ENCODE measurements around the gene ABCA13. TPM values are rescaled to one million over a fixed set of nuclear protein-coding genes. Genes with fewer than 3 reads are reported as not detected.
A peak's percentile ranks its signal among the peaks of the same experiment; 100 is the strongest.

Gene ABCA13
- total and polyA plus RNA-seq, 4 donors: 1.2 to 23.2 (median 3.5) TPM

DNA sequence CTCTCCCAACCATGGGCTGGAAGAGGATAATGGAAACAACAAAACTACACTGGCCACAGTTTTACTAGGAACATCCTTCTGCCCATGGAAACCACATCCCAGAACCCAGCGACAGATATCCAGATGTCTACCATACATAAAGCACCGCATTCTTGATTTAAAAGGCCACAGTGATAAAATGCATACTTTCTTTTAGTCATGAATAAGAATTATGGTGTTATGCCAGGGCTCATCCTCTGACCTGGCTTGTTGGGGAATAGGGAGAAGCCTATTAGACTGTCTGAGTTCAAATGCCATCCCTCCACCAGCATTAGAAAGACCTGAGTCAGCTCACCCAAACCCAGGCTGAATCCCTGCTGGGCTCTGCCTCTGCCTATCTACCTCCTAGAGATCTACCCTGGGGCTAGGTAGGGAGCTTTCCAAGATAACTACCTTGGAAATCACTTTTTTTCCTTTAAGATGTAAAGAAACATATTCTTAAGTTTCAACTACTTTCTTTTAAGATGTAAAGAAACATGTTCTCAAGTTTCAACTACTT lies 5.2 kb downstream of the ABCA13 start:
- DNase-seq: no peak
- TF ChIP-seq CTCF (IDR thresholded peaks at IDR 0.05; ENCODE audit: control extremely low read depth, extremely low read depth): no peak
- WGBS, 2 donors: 92 to 98% methylated on average over 2 of the region's 2 CpGs

DNA sequence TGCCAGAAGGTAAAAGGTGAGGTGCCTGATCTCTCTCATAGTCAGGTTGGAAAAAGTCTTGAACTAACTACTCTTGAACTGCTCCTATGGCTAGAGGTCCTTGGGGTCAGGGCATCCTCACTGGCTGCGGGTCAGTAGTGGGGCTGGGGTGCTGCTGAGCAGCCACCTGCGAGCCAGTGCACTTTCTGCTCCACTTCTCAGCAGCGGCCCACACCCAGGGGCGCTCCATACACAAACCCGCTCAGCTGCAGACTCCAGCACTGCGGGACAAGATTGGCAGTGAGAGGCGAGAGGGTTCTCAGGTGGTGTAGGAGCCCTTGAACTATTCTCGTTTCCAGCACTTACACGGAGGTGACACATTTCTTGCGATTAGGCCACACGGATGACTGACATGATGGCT lies 6.0 kb downstream of the ABCA13 start:
- WGBS, 2 donors: 79 to 93% methylated on average over 11 of the region's 11 CpGs

More for the DNA sequence above, 5.2 kb downstream of the ABCA13 start:
- no peaks in the 10 kb centered on the region for H3K27me3 ChIP-seq (ENCODE audit: control insufficient read depth in 3 of 3, insufficient read depth in 3 of 3, low read length in 2 of 3)
- peaks cover 0 to 4% (median 0%) of the 10 kb centered on the region in 4 donors for H3K9me3 ChIP-seq (ENCODE audit: control insufficient read depth in 4 of 4, insufficient read depth in 3 of 4, low read length in 3 of 4)
- H3K4me3 ChIP-seq: no peak overlapping the region
- H3K9ac ChIP-seq (ENCODE audit: insufficient read depth in 1 of 2, low read length in 2 of 2): no peak overlapping the region
- no peaks in the 10 kb centered on the region for H3K4me1 ChIP-seq (ENCODE audit: control insufficient read depth in 5 of 5, insufficient read depth in 5 of 5, low read length in 5 of 5)
- no peak for ATAC-seq (ENCODE audit: insufficient read depth, low FRiP score)
- H3K27ac ChIP-seq (ENCODE audit: low read depth in 1 of 2, low read length in 1 of 2): no peak overlapping the region
- no peaks in the 10 kb centered on the region for H3K36me3 ChIP-seq (ENCODE audit: control insufficient read depth in 4 of 4, insufficient read depth in 4 of 4, low read length in 4 of 4)

GRCh38 chr7:48179496-48180030 lies 8.3 kb downstream of the ABCA13 start:
- ATAC-seq (ENCODE audit: insufficient read depth, low FRiP score) (no peak), DNase-seq (no peak)
- WGBS, 2 donors: 81 to 92% methylated on average over 9 of the region's 9 CpGs
- H3K9me3 ChIP-seq (ENCODE audit: control insufficient read depth in 4 of 4, insufficient read depth in 3 of 4, low read length in 3 of 4): peaks cover 0 to 4% (median 0%) of the 10 kb centered on the region in 4 donors
- no peak for TF ChIP-seq CTCF (IDR thresholded peaks at IDR 0.05; ENCODE audit: control extremely low read depth, extremely low read depth)
- no peaks in the 10 kb centered on the region for H3K4me1 ChIP-seq (ENCODE audit: control insufficient read depth in 5 of 5, insufficient read depth in 5 of 5, low read length in 5 of 5)
- no peaks in the 10 kb centered on the region for H3K36me3 ChIP-seq (ENCODE audit: control insufficient read depth in 4 of 4, insufficient read depth in 4 of 4, low read length in 4 of 4)
- no peak overlapping the region for H3K27ac ChIP-seq (ENCODE audit: low read depth in 1 of 2, low read length in 1 of 2)
- no peak overlapping the region for H3K4me3 ChIP-seq
- no peaks in the 10 kb centered on the region for H3K27me3 ChIP-seq (ENCODE audit: control insufficient read depth in 3 of 3, insufficient read depth in 3 of 3, low read length in 2 of 3)
- no peak overlapping the region for H3K9ac ChIP-seq (ENCODE audit: insufficient read depth in 1 of 2, low read length in 2 of 2)

More for the DNA sequence above, 6.0 kb downstream of the ABCA13 start:
- Histone ChIP-seq H3K4me3 (no peak overlapping the region), H3K27me3 (ENCODE audit: control insufficient read depth in 3 of 3, insufficient read depth in 3 of 3, low read length in 2 of 3) (no peaks in the 10 kb centered on the region), H3K27ac (ENCODE audit: low read depth in 1 of 2, low read length in 1 of 2) (no peak overlapping the region), H3K9me3 (ENCODE audit: control insufficient read depth in 4 of 4, insufficient read depth in 3 of 4, low read length in 3 of 4) (peaks cover 0 to 4% (median 0%) of the 10 kb centered on the region in 4 donors), H3K36me3 (ENCODE audit: control insufficient read depth in 4 of 4, insufficient read depth in 4 of 4, low read length in 4 of 4) (no peaks in the 10 kb centered on the region), H3K4me1 (ENCODE audit: control insufficient read depth in 5 of 5, insufficient read depth in 5 of 5, low read length in 5 of 5) (no peaks in the 10 kb centered on the region), H3K9ac (ENCODE audit: insufficient read depth in 1 of 2, low read length in 2 of 2) (no peak overlapping the region)
- ATAC-seq (ENCODE audit: insufficient read depth, low FRiP score) (no peak), DNase-seq (peak in 1 of 3 donors; percentile 5)
- no peak for TF ChIP-seq CTCF (IDR thresholded peaks at IDR 0.05; ENCODE audit: control extremely low read depth, extremely low read depth)

All from lung (tissue), 12 donors.